WTC11 (cell line): ENCODE data around the gene MTLN.

Experiments
- CBFB ChIP-seq: sonication (generic); formaldehyde crosslinking; IDR thresholded peaks from 2 replicates; pipeline ENCODE4 v1.8.1; 2022; ENCODE audit warnings: mild to moderate bottlenecking, low read depth, missing genetic modification reagents
- CREM ChIP-seq: sonication (generic); formaldehyde crosslinking; IDR thresholded peaks from 2 replicates; pipeline ENCODE4 v1.8.1; 2022; ENCODE audit warnings: mild to moderate bottlenecking, missing genetic modification reagents, moderate library complexity
- ELF4 ChIP-seq: sonication (generic); formaldehyde crosslinking; IDR thresholded peaks from 2 replicates; pipeline ENCODE4 v1.8.1; 2022; ENCODE audit warnings: low read depth, mild to moderate bottlenecking, moderate library complexity, missing genetic modification reagents
- FOXP1 ChIP-seq: sonication (generic); formaldehyde crosslinking; IDR thresholded peaks from 2 replicates; pipeline ENCODE4 v1.8.0; 2022; ENCODE audit warnings: missing genetic modification reagents, mild to moderate bottlenecking, moderate library complexity, borderline replicate concordance
- NR2C2 ChIP-seq: sonication (generic); formaldehyde crosslinking; IDR thresholded peaks from 2 replicates; pipeline ENCODE4 v1.8.0; 2022; ENCODE audit warnings: mild to moderate bottlenecking, missing genetic modification reagents
- SP1 ChIP-seq: sonication (generic); formaldehyde crosslinking; conservative IDR thresholded peaks from 2 replicates; pipeline ENCODE4 v1.8.1; 2022; ENCODE audit warnings: missing genetic modification reagents
- TF ChIP-seq, protein P1 (sequence below): fragments of 200-600 bp; IDR thresholded peaks from 2 replicates; pipeline ENCODE4 v1.8.0; 2022; ENCODE audit warnings: antibody characterized with exemption
- TF ChIP-seq, protein P2 (sequence below): sonication (generic); formaldehyde crosslinking; IDR thresholded peaks from 2 replicates; pipeline ENCODE4 v1.8.0; 2022; ENCODE audit warnings: mild to moderate bottlenecking, missing genetic modification reagents
- TF ChIP-seq, protein P3 (sequence below): fragments of 250-450 bp; sonication (Bioruptor Pico); IDR thresholded peaks from 2 replicates; pipeline ENCODE4 v2.1.2; 2022; ENCODE audit warnings: mild to moderate bottlenecking, moderate library complexity
- TF ChIP-seq, protein P4 (sequence below): sonication (generic); formaldehyde crosslinking; IDR thresholded peaks from 2 replicates; pipeline ENCODE4 v1.8.1; 2022; ENCODE audit warnings: low read depth, mild to moderate bottlenecking, moderate library complexity, missing genetic modification reagents, borderline replicate concordance
- TF ChIP-seq, protein P5 (sequence below): sonication (generic); formaldehyde crosslinking; IDR thresholded peaks from 2 replicates; pipeline ENCODE4 v1.8.0; 2022; ENCODE audit warnings: missing genetic modification reagents

DNA sequence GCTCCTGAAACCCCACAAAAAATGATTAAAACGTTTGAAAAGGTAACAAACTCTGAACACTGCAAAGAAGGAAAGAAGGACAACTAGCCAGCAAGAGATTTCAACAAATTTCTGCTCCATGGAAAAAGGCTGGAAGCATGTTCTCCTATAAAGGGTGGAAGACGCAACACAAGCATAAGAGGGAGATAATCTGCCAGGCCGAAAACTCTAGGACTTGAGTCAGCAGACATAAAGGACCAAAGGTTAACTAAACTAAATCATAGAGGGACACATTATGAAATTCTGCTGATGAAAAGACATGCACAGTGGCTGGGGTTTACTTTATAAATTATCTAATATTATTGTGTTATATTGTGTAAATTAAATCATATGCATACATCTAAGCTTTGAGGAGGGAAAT lies 14.3 kb downstream of the MTLN start:
- TF ChIP-seq CREM (CRISPR knock-in tag) (no peak), FOXP1 (no peak), CBFB (CRISPR knock-in tag) (no peak), NR2C2 (CRISPR knock-in tag) (no peak), ELF4 (CRISPR knock-in tag) (no peak), SP1 (no peak)
- TF ChIP-seq, protein P1, sequence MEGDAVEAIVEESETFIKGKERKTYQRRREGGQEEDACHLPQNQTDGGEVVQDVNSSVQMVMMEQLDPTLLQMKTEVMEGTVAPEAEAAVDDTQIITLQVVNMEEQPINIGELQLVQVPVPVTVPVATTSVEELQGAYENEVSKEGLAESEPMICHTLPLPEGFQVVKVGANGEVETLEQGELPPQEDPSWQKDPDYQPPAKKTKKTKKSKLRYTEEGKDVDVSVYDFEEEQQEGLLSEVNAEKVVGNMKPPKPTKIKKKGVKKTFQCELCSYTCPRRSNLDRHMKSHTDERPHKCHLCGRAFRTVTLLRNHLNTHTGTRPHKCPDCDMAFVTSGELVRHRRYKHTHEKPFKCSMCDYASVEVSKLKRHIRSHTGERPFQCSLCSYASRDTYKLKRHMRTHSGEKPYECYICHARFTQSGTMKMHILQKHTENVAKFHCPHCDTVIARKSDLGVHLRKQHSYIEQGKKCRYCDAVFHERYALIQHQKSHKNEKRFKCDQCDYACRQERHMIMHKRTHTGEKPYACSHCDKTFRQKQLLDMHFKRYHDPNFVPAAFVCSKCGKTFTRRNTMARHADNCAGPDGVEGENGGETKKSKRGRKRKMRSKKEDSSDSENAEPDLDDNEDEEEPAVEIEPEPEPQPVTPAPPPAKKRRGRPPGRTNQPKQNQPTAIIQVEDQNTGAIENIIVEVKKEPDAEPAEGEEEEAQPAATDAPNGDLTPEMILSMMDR, result no peak
- TF ChIP-seq, protein P2, sequence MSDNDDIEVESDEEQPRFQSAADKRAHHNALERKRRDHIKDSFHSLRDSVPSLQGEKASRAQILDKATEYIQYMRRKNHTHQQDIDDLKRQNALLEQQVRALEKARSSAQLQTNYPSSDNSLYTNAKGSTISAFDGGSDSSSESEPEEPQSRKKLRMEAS (CRISPR knock-in tag), result no peak
- TF ChIP-seq, protein P3, sequence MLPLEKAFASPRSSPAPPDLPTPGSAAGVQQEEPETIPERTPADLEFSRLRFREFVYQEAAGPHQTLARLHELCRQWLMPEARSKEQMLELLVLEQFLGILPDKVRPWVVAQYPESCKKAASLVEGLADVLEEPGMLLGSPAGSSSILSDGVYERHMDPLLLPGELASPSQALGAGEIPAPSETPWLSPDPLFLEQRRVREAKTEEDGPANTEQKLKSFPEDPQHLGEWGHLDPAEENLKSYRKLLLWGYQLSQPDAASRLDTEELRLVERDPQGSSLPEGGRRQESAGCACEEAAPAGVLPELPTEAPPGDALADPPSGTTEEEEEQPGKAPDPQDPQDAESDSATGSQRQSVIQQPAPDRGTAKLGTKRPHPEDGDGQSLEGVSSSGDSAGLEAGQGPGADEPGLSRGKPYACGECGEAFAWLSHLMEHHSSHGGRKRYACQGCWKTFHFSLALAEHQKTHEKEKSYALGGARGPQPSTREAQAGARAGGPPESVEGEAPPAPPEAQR (CRISPR knock-in tag), result no peak
- TF ChIP-seq, protein P4, sequence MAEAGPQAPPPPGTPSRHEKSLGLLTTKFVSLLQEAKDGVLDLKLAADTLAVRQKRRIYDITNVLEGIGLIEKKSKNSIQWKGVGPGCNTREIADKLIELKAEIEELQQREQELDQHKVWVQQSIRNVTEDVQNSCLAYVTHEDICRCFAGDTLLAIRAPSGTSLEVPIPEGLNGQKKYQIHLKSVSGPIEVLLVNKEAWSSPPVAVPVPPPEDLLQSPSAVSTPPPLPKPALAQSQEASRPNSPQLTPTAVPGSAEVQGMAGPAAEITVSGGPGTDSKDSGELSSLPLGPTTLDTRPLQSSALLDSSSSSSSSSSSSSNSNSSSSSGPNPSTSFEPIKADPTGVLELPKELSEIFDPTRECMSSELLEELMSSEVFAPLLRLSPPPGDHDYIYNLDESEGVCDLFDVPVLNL (CRISPR knock-in tag), result no peak
- TF ChIP-seq, protein P5, sequence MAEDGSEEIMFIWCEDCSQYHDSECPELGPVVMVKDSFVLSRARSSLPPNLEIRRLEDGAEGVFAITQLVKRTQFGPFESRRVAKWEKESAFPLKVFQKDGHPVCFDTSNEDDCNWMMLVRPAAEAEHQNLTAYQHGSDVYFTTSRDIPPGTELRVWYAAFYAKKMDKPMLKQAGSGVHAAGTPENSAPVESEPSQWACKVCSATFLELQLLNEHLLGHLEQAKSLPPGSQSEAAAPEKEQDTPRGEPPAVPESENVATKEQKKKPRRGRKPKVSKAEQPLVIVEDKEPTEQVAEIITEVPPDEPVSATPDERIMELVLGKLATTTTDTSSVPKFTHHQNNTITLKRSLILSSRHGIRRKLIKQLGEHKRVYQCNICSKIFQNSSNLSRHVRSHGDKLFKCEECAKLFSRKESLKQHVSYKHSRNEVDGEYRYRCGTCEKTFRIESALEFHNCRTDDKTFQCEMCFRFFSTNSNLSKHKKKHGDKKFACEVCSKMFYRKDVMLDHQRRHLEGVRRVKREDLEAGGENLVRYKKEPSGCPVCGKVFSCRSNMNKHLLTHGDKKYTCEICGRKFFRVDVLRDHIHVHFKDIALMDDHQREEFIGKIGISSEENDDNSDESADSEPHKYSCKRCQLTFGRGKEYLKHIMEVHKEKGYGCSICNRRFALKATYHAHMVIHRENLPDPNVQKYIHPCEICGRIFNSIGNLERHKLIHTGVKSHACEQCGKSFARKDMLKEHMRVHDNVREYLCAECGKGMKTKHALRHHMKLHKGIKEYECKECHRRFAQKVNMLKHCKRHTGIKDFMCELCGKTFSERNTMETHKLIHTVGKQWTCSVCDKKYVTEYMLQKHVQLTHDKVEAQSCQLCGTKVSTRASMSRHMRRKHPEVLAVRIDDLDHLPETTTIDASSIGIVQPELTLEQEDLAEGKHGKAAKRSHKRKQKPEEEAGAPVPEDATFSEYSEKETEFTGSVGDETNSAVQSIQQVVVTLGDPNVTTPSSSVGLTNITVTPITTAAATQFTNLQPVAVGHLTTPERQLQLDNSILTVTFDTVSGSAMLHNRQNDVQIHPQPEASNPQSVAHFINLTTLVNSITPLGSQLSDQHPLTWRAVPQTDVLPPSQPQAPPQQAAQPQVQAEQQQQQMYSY, result no peak
